H1 (cell line): ENCODE measurements around the gene PFDN5.

Experiments
- ASH2L ChIP-seq: fragments of 200-600, 300-600 bp; sonication (generic); IDR thresholded peaks from one replicate; pipeline ENCODE4 v1.7.1; 2017; ENCODE audit warnings: low read length
- BCL11A ChIP-seq, 2 experiments: IDR thresholded peaks; one replicate each; pipeline ENCODE4 v1.6.1; 2011; ENCODE audit warnings: low read depth in 2 of 2, low read length in 2 of 2, mild to moderate bottlenecking in 2 of 2
- EP300 ChIP-seq, 2 experiments: IDR thresholded peaks; 1 replicate in 1 of 2; 2 replicates in 1 of 2; pipeline ENCODE4 v1.6.1; 2011 to 2012; ENCODE audit warnings: low read depth in 2 of 2, low read length in 2 of 2, mild to moderate bottlenecking in 2 of 2, borderline replicate concordance in 1 of 2, inconsistent platforms in 1 of 2, moderate library complexity in 1 of 2
- EZH2 ChIP-seq: fragments of 200-600 bp; sonication (generic); IDR thresholded peaks from 2 replicates; pipeline ENCODE4 v1.7.1; 2012; ENCODE audit warnings: low read depth, mild to moderate bottlenecking, moderate library complexity, low read length, inconsistent platforms; ENCODE audit not compliant: severe bottlenecking
- GABPA ChIP-seq: IDR thresholded peaks from 2 replicates; pipeline ENCODE4 v1.6.1; 2011; ENCODE audit warnings: mild to moderate bottlenecking, low read length, moderate library complexity, borderline replicate concordance; ENCODE audit not compliant: insufficient read depth
- POLR2A ChIP-seq, 2 experiments: IDR thresholded peaks; 1 replicate in 1 of 2; 2 replicates in 1 of 2; pipeline ENCODE4 v1.6.1; 2011; ENCODE audit warnings: low read depth in 2 of 2, low read length in 2 of 2, mild to moderate bottlenecking in 2 of 2; ENCODE audit errors: control extremely low read depth in 1 of 2
- POLR2AphosphoS5 ChIP-seq: IDR thresholded peaks from 2 replicates; pipeline ENCODE4 v1.6.1; 2011; ENCODE audit warnings: low read depth, low read length
- RAD21 ChIP-seq, 2 experiments: IDR thresholded peaks in 1 of 2; conservative IDR thresholded peaks in 1 of 2; 2 replicates each; pipeline ENCODE4 v1.6.1; 2011; ENCODE audit warnings: low read depth in 2 of 2, low read length in 2 of 2, improper control_type of control experiment in 1 of 2, inconsistent platforms in 1 of 2, mild to moderate bottlenecking in 1 of 2, moderate library complexity in 1 of 2
- RFX5 ChIP-seq: IDR thresholded peaks from 2 replicates; pipeline ENCODE4 v1.6.1; 2011; ENCODE audit warnings: low read depth, low read length, improper control_type of control experiment, borderline replicate concordance
- SP2 ChIP-seq: IDR thresholded peaks from 2 replicates; pipeline ENCODE4 v1.6.1; 2012; ENCODE audit warnings: mild to moderate bottlenecking, low read length, inconsistent platforms
- SUZ12 ChIP-seq: fragments of 200-600 bp; sonication (generic); IDR thresholded peaks from 2 replicates; pipeline ENCODE4 v1.6.1; 2012; ENCODE audit warnings: mild to moderate bottlenecking, inconsistent platforms, low read length, moderate library complexity, mixed read lengths
- YY1 ChIP-seq: IDR thresholded peaks from 2 replicates; pipeline ENCODE4 v1.6.1; 2011; ENCODE audit warnings: low read depth, mild to moderate bottlenecking, low read length
- TF ChIP-seq, protein P1 (sequence below), 3 experiments: IDR thresholded peaks; 1 replicate in 2 of 3; 2 replicates in 1 of 3; pipeline versions ENCODE4 v1.5.1 to v1.6.1; 2011; ENCODE audit warnings: low read length in 3 of 3, mild to moderate bottlenecking in 3 of 3, inconsistent platforms in 2 of 3, low read depth in 1 of 3, moderate library complexity in 1 of 3; ENCODE audit not compliant: insufficient read depth in 1 of 3; ENCODE audit errors: control extremely low read depth in 1 of 3

DNA sequence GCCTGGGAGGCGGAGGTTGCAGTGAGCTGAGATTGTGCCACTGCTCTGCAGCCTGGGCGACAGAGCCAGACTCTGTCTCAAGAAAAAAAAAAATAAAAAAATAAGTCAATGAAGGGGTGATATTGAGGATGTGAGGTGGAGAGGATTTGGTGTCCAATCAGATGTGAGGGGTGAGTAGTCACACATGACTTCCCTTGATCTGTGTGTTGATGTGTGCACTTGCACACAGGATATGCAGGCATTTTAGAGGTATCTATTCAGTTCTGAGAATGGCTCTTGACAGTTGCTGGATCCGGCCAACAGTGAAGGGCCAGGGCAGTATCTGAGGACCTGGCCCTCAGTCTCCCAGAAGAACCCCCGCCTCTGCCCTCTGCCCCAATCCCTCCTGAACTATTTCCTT is 48.6 kb downstream of the PFDN5 start:
- TF ChIP-seq RFX5 (no peak), EZH2 (no peak), GABPA (no peak), EP300 (IDR thresholded peaks at IDR 0.05; ENCODE audit: borderline replicate concordance in 1 of 2, low read depth in 2 of 2, low read length in 2 of 2) (no peak), POLR2AphosphoS5 (no peak), SUZ12 (no peak), SP2 (no peak), RAD21 (IDR thresholded peaks at IDR 0.05 in 1 of 2, conservative IDR thresholded peaks at IDR 0.05 in 1 of 2; ENCODE audit: low read depth in 2 of 2, low read length in 2 of 2) (no peak), ASH2L (no peak), POLR2A (IDR thresholded peaks at IDR 0.05; ENCODE audit: control extremely low read depth in 1 of 2, low read depth in 2 of 2, low read length in 2 of 2) (no peak), BCL11A (IDR thresholded peaks at IDR 0.05; ENCODE audit: low read depth in 2 of 2, low read length in 2 of 2) (no peak), YY1 (no peak)
- TF ChIP-seq, protein P1, sequence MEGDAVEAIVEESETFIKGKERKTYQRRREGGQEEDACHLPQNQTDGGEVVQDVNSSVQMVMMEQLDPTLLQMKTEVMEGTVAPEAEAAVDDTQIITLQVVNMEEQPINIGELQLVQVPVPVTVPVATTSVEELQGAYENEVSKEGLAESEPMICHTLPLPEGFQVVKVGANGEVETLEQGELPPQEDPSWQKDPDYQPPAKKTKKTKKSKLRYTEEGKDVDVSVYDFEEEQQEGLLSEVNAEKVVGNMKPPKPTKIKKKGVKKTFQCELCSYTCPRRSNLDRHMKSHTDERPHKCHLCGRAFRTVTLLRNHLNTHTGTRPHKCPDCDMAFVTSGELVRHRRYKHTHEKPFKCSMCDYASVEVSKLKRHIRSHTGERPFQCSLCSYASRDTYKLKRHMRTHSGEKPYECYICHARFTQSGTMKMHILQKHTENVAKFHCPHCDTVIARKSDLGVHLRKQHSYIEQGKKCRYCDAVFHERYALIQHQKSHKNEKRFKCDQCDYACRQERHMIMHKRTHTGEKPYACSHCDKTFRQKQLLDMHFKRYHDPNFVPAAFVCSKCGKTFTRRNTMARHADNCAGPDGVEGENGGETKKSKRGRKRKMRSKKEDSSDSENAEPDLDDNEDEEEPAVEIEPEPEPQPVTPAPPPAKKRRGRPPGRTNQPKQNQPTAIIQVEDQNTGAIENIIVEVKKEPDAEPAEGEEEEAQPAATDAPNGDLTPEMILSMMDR (IDR thresholded peaks at IDR 0.05; ENCODE audit: control extremely low read depth in 1 of 3, insufficient read depth in 1 of 3, low read depth in 1 of 3, low read length in 3 of 3), result no peak
